ENCODE data around the gene ARHGAP42.

ARHGAP42 gene

GRCh38 chr11:100777103-100777502 is 90.0 kb downstream of the ARHGAP42 start:
- no peak for TF ChIP-seq ZNF274 (IDR thresholded peaks at IDR 0.05; ENCODE audit: low read depth, low read length)
- H3K4me3 ChIP-seq (ENCODE audit: low read length): no peak overlapping the region

- TF ChIP-seq ZNF274 (IDR thresholded peaks at IDR 0.05; ENCODE audit: low read depth, low read length): no peak
- no peak overlapping the region for H3K4me3 ChIP-seq (ENCODE audit: low read length)
These were observed 90.6 kb downstream of the ARHGAP42 start for GRCh38 chr11:100777736-100778135.

DNA sequence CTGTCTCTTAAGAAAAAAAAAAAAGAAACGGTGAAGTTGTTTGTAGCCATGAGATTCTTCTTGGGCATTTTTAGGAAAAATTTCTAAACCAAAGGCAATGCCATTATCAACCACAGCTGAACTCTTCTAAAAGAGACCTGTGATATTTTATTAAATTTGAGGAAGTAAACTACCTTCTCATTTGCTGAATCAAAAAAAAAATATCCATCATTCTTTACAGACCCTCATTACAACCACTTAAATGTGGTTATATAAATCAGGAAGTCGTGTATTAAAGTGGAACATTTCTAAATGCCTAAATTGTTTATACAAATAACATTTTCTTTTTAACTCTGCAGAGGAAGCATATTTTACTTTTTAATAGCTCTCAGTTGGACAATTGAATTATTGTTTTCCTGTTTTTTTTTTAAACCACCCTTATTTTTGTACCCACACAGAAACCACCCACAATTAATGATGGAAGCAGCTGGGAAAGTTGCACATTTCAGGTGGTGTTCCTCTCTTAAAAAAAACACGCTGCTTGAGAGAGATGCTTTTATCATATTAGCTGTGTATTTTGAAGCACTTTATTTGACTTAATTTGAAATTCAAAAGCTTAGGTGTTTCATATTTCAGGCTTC is 91.2 kb downstream of the ARHGAP42 start:
- TF ChIP-seq ZNF274 (IDR thresholded peaks at IDR 0.05; ENCODE audit: low read depth, low read length): no peak

DNA sequence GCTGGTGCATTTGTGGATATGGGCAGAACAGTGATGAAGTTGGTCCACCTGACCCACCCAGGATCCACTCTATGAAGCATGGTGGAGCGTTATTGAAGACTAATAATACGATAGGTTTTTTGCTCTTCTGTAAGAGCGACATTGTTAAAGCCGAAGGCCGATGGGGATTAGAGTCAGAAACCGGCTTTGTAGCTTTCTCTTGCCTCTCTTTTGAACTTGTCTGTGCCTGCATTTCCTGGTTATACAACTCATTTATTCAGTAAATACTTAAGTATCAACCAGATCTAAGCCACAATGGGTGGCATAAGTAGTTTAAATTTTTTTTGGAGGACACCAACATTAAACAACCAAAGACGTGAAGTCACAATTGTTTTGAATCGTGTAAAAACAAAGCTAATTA is 93.4 kb downstream of the ARHGAP42 start:
- no peak for TF ChIP-seq ZNF274 (IDR thresholded peaks at IDR 0.05; ENCODE audit: low read depth, low read length)
- no peak overlapping the region for H3K4me3 ChIP-seq (ENCODE audit: low read length)

More for the DNA sequence above, 91.2 kb downstream of the ARHGAP42 start:
- no peak overlapping the region for H3K4me3 ChIP-seq (ENCODE audit: low read length)

DNA sequence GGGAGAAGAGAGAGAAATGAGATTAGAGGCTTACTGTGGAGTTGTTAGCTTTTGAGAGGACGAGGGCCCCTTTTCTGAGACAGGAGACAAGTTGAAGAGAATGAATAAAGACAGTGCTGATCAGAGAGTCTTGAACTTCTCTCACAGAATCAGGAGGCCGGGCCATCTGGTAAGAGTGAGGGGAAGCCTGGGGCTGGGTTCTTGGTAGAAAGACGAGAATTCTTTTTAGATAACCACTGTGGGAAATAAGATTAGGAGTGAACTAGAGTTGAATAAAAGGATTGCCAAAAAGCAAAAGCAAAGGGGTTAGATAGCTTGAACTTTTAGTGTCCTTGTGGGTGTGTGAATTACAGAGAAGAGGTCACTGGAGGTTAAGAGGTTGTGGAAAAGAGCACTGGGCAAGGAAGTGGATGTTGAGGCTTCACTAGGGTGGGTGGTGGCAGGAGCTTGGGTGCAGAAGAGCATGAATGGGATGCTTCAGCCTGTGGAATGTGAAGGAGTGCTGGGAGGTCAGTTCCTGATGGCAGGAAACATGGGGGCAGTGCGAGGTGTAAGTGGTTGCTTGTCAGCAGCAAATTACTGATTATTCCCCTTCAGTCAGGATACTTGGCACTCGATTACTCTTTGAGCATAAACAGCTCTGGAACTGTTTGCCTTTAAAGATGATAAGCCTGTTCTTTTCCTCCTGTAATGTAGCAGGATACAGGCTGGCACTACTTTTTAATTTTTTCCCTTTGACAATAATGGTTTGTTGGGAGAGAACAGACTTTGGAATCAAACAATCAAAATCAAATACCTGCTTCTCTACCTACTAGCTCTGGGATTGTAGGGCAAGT is 98.3 kb downstream of the ARHGAP42 start:
- no peak overlapping the region for H3K4me3 ChIP-seq (ENCODE audit: low read length)
- no peak for TF ChIP-seq ZNF274 (IDR thresholded peaks at IDR 0.05; ENCODE audit: low read depth, low read length)

DNA sequence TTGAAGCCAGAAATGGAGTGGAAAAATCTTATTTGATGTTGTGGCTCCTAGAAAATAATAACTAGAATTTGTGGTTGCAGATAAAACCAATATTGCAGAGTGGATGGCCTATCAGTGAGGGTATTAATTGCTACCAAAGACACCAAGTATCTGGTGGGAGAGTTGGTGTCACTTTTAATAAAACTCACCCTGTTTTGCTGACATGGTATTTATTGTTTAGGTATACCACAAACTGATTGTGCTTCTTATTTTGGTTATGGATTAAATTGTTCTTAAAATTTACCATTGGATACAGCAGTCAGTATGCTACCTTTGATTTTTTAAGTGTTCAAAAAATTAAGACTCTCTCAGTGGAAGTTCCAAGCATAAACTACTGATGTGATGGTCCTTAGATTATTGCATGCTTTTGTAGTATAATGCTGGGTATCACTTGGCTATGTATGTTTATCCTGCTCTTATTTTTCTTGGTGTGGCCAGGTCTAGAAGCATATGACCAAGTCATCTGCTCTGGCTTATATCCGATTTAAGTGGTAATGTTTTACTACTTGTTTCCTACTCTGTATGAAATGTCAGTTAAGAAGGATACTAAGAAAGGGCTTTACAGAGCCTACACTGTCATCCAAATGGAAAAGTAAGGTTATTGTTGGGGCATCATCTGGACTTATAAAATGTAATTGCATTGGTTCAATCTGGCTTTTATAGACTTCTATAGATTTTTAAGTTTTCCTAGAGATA is 101.6 kb downstream of the ARHGAP42 start:
- H3K4me3 ChIP-seq (ENCODE audit: low read length): no peak overlapping the region
- no peak for TF ChIP-seq ZNF274 (IDR thresholded peaks at IDR 0.05; ENCODE audit: low read depth, low read length)

- no peak for TF ChIP-seq ZNF274 (IDR thresholded peaks at IDR 0.05; ENCODE audit: low read depth, low read length)
- no peak overlapping the region for H3K4me3 ChIP-seq (ENCODE audit: low read length)
These were observed 102.4 kb downstream of the ARHGAP42 start for GRCh38 chr11:100789500-100789899.

DNA sequence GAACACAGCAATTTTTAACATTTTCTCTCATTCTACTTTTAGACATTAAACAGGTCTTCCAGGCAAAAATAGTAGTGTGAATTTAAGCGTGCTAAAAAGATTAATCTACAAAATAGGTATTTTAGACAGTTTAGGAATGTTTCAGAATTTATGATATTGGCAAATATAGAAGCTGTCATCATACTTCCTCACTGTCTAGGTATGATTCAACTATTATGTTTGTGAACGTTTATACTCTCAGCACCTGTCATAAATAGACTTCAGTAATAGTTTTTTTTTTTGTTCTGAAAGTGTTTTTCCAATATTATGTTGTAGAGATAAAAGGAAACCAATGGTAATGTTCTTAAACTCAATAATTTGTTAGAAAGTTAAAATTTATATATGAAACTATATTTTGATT is 103.0 kb downstream of the ARHGAP42 start:
- H3K4me3 ChIP-seq (ENCODE audit: low read length): no peak overlapping the region
- no peak for TF ChIP-seq ZNF274 (IDR thresholded peaks at IDR 0.05; ENCODE audit: low read depth, low read length)

DNA sequence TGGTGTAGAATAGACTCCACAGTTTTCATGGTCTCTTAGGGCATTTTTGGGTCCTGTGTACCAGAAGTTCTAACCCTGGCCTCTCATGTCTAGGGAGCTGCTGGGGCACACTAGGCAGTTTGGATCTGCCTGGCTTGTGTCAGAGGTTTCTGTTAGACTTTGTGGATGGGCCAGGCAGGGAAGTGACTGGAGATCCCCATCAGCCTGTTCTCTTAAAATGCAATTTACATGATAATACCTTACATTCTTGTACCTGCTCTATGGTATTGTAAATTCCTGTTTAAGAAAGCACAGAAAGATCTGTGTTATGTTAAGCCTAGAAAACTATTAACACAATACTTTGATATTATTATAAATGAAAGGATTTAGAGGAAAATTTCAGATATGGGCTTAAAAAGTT is 104.0 kb downstream of the ARHGAP42 start:
- TF ChIP-seq ZNF274 (IDR thresholded peaks at IDR 0.05; ENCODE audit: low read depth, low read length): no peak
- no peak overlapping the region for H3K4me3 ChIP-seq (ENCODE audit: low read length)

GRCh38 chr11:100791860-100792259 is 104.8 kb downstream of the ARHGAP42 start:
- no peak for TF ChIP-seq ZNF274 (IDR thresholded peaks at IDR 0.05; ENCODE audit: low read depth, low read length)
- no peak overlapping the region for H3K4me3 ChIP-seq (ENCODE audit: low read length)

- H3K4me3 ChIP-seq (ENCODE audit: low read length): no peak overlapping the region
- no peak for TF ChIP-seq ZNF274 (IDR thresholded peaks at IDR 0.05; ENCODE audit: low read depth, low read length)
These were observed 106.4 kb downstream of the ARHGAP42 start for GRCh38 chr11:100793525-100793924.

- no peak for TF ChIP-seq ZNF274 (IDR thresholded peaks at IDR 0.05; ENCODE audit: low read depth, low read length)
- no peak overlapping the region for H3K4me3 ChIP-seq (ENCODE audit: low read length)
These were observed 107.4 kb downstream of the ARHGAP42 start for GRCh38 chr11:100794446-100794845.

DNA sequence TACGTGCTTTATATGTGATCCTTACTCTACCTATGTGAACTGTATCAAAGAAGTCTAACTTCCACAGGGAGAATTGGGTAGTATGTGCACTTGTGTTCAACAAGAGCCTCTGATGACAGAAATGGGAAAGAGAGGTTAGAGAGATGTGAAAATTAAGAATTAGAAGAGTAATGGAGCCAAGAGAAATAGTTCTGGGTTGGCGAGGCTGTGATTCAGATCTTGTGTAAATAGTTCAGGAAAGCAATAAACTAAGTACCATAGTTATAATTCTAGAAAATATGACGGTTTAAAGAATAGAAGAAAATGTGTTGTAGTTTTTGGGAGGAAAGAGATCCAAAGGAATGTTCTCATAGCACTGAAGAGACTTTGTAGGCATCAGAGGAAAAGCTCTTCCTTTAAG is 112.4 kb downstream of the ARHGAP42 start:
- no peak for TF ChIP-seq ZNF274 (IDR thresholded peaks at IDR 0.05; ENCODE audit: low read depth, low read length)

GRCh38 chr11:100800202-100800601 is 113.1 kb downstream of the ARHGAP42 start:
- H3K4me3 ChIP-seq (ENCODE audit: low read length): no peak overlapping the region
- no peak for TF ChIP-seq ZNF274 (IDR thresholded peaks at IDR 0.05; ENCODE audit: low read depth, low read length)

More for the DNA sequence above, 112.4 kb downstream of the ARHGAP42 start:
- no peak overlapping the region for H3K4me3 ChIP-seq (ENCODE audit: low read length)

All from GM08714 (cell line).